ENCODE data around the gene ZSCAN23. TPM values are rescaled to one million over a fixed set of nuclear protein-coding genes. Genes with fewer than 3 reads are reported as not detected.

The ZSCAN23 gene
- total and polyA plus RNA-seq, 2 donors (not counting 1 experiment from before 2014, with no cell fraction given), result 3.8 to 5.1 TPM

DNA sequence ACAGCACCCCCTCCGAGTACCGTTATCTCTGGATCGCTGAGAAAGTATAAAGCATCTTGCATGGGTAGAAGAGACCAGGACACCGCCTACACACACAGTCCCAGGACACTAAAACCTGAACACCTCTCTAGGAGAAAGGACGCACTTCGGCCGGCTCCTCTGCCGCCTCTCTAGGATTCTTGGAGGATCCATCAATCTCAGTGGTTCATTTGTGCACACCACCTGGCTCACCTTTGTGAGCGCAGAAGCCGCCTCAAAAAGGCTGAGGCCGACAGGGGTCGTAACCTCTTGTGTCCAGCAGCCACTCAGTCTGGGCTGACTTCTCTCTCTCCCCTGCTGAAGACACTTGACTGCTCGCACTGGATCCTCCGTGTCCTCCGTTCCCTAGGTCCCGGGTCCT lies 13.5 kb downstream of the ZSCAN23 start:
- H3K4me3 ChIP-seq (replicated peaks in 1 of 4; ENCODE audit: control extremely low read depth in 1 of 4, insufficient read depth in 1 of 4, low read depth in 3 of 4, low read length in 4 of 4), result no peak overlapping the region
- H3K79me2 ChIP-seq (ENCODE audit: control insufficient read depth, insufficient read depth, low read length), result no peaks in the 10 kb centered on the region
- no peak overlapping the region for H3K4me2 ChIP-seq (ENCODE audit: extremely low read depth, insufficient read depth, low read length)
- H3K4me1 ChIP-seq (ENCODE audit: control insufficient read depth, extremely low read depth, insufficient read depth, low read length), result no peaks in the 10 kb centered on the region
- no peak overlapping the region for H2AFZ ChIP-seq (ENCODE audit: low read length)
- H3K27ac ChIP-seq (ENCODE audit: insufficient read depth, low read length), result no peak overlapping the region
- H4K20me1 ChIP-seq (ENCODE audit: control insufficient read depth, extremely low read depth, insufficient read depth, low read length), result no peaks in the 10 kb centered on the region
- no peaks in the 10 kb centered on the region for H3K27me3 ChIP-seq (ENCODE audit: control insufficient read depth, insufficient read depth, low read length)
- H3K9me3 ChIP-seq (ENCODE audit: control insufficient read depth, insufficient read depth, low read depth, low read length), result no peaks in the 10 kb centered on the region
- TF ChIP-seq EZH2 (IDR thresholded peaks at IDR 0.05; ENCODE audit: low read length, missing control alignments) (no peak), CTCF (conservative IDR thresholded peaks at IDR 0.05 in 1 of 2, IDR thresholded peaks at IDR 0.05 in 1 of 2; ENCODE audit: low read depth in 1 of 2, low read length in 2 of 2) (no peak)
- H3K9ac ChIP-seq (ENCODE audit: insufficient read depth, low read length), result no peak overlapping the region
- H3K36me3 ChIP-seq (ENCODE audit: control insufficient read depth, insufficient read depth, low read length), result peaks cover 3% of the 10 kb centered on the region
- no peak for DNase-seq (ENCODE audit: low read depth in 2 of 2)

DNA sequence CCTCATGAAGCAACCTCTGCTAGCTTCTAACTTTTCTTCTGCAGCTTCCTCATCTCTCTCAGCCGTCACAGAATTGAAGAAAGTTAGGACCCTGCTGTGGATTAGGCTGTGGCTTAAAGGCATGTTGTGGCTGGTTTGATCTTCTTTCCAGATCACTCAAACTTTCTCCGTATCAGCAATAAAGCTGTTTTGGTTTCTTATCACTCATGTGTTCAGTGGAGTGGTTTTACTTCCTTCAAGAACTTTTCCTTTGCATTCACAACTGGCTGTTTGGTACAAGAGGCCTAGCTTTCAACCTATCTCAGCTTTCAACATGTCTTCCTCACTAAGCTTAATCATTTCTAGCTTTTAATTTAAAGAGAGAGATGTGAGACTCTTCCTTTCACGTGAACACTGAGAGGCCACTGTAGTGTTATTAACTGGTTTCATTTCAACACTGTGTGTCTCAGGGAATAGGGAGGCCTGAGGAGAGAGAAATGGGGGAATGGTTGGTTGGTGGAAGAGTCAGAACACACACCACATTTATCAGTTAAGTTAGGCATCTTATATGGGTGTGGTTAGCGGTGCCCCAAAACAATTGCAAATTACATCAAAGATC lies 17.2 kb downstream of the ZSCAN23 start:
- Histone ChIP-seq H3K79me2 (ENCODE audit: control insufficient read depth, insufficient read depth, low read length) (no peaks in the 10 kb centered on the region), H3K27ac (ENCODE audit: insufficient read depth, low read length) (no peak overlapping the region), H3K27me3 (ENCODE audit: control insufficient read depth, insufficient read depth, low read length) (no peaks in the 10 kb centered on the region), H3K4me2 (ENCODE audit: extremely low read depth, insufficient read depth, low read length) (no peak overlapping the region), H4K20me1 (ENCODE audit: control insufficient read depth, extremely low read depth, insufficient read depth, low read length) (no peaks in the 10 kb centered on the region), H3K36me3 (ENCODE audit: control insufficient read depth, insufficient read depth, low read length) (no peaks in the 10 kb centered on the region), H2AFZ (ENCODE audit: low read length) (no peak overlapping the region), H3K4me3 (replicated peaks in 1 of 4; ENCODE audit: control extremely low read depth in 1 of 4, insufficient read depth in 1 of 4, low read depth in 3 of 4, low read length in 4 of 4) (no peak overlapping the region), H3K9me3 (ENCODE audit: control insufficient read depth, insufficient read depth, low read depth, low read length) (no peaks in the 10 kb centered on the region), H3K4me1 (ENCODE audit: control insufficient read depth, extremely low read depth, insufficient read depth, low read length) (no peaks in the 10 kb centered on the region), H3K9ac (ENCODE audit: insufficient read depth, low read length) (no peak overlapping the region)
- no peak for DNase-seq (ENCODE audit: low read depth in 2 of 2)
- TF ChIP-seq CTCF (conservative IDR thresholded peaks at IDR 0.05 in 1 of 2, IDR thresholded peaks at IDR 0.05 in 1 of 2; ENCODE audit: low read depth in 1 of 2, low read length in 2 of 2), result no peak
- TF ChIP-seq EZH2 (IDR thresholded peaks at IDR 0.05; ENCODE audit: low read length, missing control alignments), result no peak

GRCh38 chr6:28424163-28424562 lies 19.1 kb downstream of the ZSCAN23 start:
- no peaks in the 10 kb centered on the region for H3K79me2 ChIP-seq (ENCODE audit: control insufficient read depth, insufficient read depth, low read length)
- no peak overlapping the region for H3K27ac ChIP-seq (ENCODE audit: insufficient read depth, low read length)
- TF ChIP-seq EZH2 (IDR thresholded peaks at IDR 0.05; ENCODE audit: low read length, missing control alignments), result no peak
- TF ChIP-seq CTCF (conservative IDR thresholded peaks at IDR 0.05 in 1 of 2, IDR thresholded peaks at IDR 0.05 in 1 of 2; ENCODE audit: low read depth in 1 of 2, low read length in 2 of 2), result no peak
- H3K4me1 ChIP-seq (ENCODE audit: control insufficient read depth, extremely low read depth, insufficient read depth, low read length), result no peaks in the 10 kb centered on the region
- no peaks in the 10 kb centered on the region for H3K9me3 ChIP-seq (ENCODE audit: control insufficient read depth, insufficient read depth, low read depth, low read length)
- no peaks in the 10 kb centered on the region for H4K20me1 ChIP-seq (ENCODE audit: control insufficient read depth, extremely low read depth, insufficient read depth, low read length)
- no peak overlapping the region for H3K4me2 ChIP-seq (ENCODE audit: extremely low read depth, insufficient read depth, low read length)
- H3K9ac ChIP-seq (ENCODE audit: insufficient read depth, low read length), result no peak overlapping the region
- no peaks in the 10 kb centered on the region for H3K27me3 ChIP-seq (ENCODE audit: control insufficient read depth, insufficient read depth, low read length)
- H3K4me3 ChIP-seq (replicated peaks in 1 of 4; ENCODE audit: control extremely low read depth in 1 of 4, insufficient read depth in 1 of 4, low read depth in 3 of 4, low read length in 4 of 4), result no peak overlapping the region
- H3K36me3 ChIP-seq (ENCODE audit: control insufficient read depth, insufficient read depth, low read length), result no peaks in the 10 kb centered on the region
- no peak for DNase-seq (ENCODE audit: low read depth in 2 of 2)
- H2AFZ ChIP-seq (ENCODE audit: low read length), result no peak overlapping the region
